GM15510 (cell line): Measurements from ENCODE around the gene ENG.

Experiments
- POLR2A ChIP-seq: IDR thresholded peaks from 3 replicates; pipeline ENCODE4 v1.6.1; 2011; ENCODE audit warnings: borderline replicate concordance; ENCODE audit not compliant: insufficient read length; ENCODE audit errors: extremely low read depth

ENG gene

DNA sequence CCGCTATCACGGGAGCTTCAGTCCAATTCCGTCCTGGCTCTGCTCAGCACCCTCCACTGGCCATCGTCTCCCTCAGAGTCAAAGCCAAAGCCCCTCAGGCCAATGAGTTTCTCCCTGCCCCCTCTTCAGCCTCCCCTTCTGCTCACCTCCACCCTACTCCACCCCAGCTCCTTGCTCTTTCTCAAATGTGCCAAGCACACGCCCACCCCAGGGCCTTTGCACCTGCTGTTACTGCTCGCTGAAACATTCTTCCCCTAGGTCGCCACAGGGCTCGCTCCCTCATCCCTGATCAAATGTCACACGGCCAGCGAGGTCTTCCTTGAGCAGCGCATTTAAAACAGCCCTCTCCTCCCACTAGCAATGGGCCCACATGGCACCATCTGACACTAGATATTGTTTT is 6.3 kb upstream of the ENG start:
- no peak for TF ChIP-seq POLR2A

DNA sequence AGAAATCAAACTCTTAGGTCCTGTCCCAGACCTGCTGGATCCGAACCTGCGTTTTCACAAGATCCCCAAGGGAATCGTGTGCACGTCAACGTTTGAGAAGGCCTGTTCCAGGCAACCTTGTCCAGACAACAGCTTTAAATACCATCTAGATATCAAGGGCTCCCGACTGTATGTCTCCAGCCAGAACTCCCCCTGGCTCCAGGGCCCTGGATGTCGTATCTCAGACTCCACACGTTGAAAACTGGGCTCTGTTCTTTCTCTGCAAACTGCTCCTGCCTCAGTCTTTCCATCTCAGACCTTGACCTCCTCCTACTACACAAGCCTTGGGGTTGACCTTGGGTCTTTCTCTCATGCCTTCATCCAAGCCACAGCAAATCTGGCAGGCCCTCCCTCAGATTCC is 5.8 kb upstream of the ENG start:
- TF ChIP-seq POLR2A: no peak

DNA sequence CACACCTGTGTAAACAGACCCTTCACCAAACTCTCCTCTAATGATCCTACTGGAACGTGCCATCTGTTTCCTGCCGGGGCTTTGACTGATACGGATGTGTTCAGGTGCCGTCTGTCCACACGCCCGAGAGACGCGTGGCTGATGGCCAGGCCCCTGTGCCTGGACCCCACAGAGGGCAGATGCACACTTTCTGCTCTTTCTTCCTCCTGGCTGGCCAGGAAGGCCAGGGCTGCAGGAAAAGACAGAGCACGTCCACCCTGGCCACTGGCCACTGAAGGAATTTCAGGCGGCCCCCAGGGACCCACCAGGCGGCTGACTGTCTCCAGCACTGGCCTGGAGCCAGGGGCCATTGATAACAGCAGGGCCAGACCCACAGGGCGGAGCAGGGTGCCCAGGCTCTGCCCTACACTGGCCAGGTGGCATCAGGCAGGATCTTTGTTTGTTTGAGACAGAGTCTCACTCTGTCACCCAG is 3.6 kb upstream of the ENG start:
- no peak for TF ChIP-seq POLR2A

DNA sequence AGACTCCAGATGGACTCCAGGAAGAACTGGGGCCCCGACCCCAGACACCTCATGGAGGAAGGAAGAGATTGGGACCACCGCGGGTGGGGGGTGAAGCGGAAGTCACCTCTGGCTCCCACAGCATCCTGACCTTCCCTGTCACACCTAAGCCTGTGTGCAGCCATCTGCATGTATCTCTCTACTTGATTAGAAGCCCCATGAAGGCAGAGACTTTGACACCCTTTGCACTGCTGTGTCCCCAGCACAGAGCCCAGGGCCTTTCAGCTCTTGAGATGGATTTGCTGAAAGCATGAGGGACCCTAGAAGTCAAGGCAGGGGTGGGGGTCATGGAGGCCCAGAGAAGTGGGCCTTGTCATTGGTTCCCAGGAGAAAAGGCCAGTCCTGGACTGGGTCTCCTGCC is 2.8 kb upstream of the ENG start:
- no peak for TF ChIP-seq POLR2A

DNA sequence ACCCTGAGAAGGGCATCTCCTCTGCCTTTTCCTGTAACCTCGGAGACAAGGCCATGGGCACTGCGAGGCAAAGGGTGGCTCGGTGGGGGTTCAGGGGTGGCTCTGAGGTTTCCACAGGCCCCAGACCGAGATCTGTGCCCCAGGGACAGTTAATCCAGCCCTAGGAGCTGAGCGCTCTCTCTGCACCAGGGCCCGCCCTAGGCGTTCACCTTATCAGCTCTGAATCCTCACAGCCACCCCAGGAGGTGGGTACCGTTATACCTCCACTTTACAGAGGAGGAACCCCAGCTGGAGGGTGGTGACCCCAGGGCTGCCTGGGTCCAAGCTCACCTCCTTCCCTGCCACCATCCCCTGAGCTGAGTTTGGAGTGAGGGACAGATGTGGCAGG is 2.3 kb upstream of the ENG start:
- TF ChIP-seq POLR2A: no peak

DNA sequence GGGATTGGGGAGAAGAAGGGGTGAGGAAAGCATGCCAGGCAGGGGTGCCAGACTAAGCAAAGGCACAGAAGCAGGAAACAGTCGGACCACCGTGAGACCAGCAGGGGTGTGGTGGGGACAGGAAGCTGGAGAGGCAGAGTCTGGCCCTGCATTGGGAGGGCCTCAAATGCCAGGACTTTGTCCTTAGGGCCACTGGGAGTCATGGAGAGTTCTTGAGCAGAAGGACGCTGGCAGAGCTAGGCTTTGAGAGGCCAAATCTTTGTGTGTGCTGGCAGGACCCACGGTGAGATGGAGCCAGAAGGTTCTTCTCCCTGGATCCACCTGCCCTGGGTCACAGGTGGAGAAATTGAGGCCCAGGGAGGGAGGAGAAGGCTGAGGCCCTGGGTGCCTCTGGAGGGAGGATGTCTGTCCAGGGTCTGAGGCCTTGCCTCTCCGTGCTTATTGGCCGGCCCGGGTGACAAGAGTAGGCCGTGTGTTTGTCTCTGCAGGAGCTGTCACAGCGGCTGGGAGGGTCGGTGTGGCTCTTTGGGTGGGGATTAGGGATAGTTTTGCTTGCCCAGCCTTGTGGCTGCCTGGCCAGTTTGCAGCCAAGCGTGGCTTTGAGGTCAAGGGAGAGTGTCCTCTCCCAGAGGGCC is 1.8 kb upstream of the ENG start:
- no peak for TF ChIP-seq POLR2A

DNA sequence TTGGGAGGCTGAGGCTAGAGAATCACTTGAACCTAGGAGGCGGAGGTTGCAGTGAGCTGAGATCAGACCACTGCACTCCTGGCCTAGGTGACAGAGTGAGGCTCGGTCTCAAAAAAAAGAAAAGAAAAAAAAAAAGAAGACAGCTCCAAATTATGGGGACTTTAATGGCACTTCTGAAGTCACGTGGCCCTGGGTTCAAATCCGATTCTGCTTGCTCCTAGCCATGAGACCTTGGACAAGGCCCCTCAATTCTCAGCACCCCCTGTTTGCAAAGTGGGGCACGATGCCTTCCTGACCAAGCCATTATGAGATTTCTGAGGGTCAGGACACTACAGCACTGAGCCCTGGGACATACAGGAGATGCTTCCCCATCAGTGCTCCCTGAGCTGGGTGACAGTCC is 1.1 kb upstream of the ENG start:
- TF ChIP-seq POLR2A: no peak

DNA sequence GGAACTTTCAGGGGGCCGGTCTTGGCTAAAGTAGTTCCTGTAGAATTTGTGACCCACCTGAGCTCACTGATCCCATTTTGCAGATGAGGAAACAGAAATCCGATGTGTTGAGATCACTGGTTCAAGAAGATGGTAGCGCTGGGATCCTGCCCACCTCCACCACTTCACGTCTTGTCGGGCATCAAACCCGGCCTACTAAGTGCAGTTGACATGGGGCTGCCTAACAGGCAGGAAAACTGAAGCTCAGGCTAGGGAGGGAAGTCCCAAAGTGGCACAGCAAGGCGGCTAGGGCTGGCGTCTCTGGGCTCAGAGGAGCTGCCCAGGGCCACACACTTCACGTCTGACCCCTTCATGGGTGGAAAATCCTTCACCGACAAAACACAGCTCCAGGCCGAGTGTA is 502 bp upstream of the ENG start:
- TF ChIP-seq POLR2A: no peak

DNA sequence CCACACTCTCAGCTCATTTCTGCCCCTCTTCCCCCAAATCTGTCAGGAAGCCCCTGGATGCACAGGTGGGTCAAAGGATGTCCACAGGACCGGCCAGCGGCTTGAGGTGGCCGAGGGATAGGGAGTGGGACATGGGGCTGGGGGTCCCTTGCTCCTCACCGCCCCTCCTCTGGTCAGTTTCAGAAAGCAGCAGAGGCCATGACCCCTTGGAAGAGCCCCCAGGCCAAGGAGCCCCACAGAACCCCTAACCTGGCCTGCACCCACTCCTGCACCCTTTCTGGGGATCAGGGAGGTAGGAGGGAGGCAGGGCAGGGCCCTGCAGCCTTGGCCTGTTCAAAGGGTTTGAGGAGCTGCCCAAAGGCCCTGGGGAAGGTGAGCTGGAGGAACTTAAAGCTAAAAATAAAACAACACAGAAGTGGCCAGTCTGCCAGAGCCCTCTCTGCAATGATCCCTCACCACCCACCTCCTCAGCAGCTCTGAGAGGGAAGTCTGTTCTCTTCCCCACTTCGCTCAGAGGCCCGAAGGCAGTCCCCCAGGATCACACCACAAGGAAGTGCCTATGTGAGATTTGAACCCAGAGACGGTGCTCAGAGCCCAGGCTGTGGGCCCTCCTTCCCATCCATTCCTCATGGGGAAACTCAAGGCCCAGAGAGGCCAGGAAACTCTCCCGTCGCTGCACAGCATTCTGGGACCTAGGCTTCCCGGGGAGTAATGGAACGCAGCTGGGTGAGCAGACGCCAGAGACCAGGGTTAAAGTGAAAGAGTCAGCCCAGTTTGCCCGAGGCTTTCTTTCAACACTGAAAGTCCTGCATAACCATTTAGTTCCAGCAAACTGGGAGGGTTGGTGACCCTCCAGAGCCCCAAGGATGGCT is 910 bp downstream of the ENG start:
- no peak for TF ChIP-seq POLR2A

DNA sequence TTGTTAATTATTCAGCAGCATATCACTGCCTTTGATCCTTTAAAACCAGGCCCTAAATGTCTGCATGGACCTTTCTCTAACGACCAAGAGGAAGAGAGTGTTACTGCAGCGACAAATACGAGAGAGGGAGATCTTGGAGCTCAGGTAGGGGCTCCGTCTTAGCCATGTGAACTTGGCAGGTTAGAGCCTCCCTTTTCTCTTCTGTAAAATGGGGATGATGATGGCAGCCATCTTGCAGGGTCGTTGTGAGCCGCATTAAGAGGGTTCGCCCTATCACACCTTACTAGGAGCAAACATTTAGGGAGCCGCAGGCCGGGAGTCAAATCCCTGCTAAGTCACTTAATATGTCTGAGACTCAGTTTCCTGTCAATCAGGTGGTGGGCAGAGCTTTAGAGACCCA is 1.6 kb downstream of the ENG start:
- no peak for TF ChIP-seq POLR2A

DNA sequence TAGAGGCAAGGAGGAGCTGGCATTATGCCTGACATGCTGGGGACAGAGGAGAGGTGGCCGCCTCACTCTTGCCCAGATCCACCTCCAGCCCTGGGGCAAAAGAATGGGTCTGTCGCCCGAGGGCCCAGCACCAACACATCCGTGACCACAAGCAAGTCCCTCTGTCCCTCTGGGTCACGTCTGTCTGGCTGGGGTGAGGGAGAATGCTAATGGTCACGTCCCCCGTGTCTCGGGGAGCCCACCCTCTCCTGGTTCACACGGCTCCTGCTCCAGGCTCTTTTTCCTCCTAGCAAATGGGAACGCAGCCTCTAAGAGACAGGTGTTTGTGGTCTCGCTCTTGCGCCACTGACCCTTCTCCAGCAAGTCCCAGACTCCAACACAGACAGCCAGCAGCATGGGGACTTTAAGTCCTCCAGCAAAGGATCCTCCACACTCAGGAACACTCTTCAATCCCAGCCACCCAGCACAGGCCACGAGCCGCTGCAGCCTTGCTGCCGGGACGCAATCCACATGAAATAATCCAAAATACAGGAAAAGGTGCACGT is 4.1 kb downstream of the ENG start:
- TF ChIP-seq POLR2A: no peak

DNA sequence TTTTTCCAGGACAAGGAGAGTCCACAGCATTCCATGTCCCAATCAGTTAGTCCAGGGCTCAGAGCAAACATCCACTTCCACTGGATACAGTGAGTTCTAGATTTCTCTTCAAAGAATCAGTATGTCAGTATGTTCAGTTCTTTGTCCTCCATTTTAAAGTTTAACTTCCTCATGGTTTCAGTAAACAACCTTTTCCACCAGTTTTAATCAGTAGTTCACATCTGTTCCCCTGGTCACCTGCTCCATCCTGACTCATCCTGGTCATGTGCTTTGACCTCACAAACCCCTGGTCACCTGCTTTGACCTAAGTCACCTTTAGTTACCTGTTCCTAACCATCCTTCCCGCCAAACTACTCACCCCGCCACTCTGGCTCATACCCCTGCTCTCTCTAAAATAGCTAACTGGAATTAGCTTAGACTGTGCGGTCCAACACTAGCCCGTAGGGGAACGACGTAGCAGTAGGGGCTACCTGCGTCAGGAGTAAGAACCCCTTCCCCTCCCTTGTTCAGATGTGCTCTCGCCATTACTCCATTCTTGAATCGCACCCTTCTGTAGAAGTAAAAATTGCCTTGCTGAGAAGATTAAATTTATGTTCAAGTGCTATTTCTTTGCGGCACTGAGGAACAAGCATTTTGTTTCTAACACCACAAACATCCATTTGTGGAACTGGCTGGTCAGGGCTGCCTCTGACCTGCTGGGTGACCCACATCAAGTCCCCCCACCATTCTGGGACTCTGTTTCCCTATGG is 5.5 kb downstream of the ENG start:
- TF ChIP-seq POLR2A: no peak

DNA sequence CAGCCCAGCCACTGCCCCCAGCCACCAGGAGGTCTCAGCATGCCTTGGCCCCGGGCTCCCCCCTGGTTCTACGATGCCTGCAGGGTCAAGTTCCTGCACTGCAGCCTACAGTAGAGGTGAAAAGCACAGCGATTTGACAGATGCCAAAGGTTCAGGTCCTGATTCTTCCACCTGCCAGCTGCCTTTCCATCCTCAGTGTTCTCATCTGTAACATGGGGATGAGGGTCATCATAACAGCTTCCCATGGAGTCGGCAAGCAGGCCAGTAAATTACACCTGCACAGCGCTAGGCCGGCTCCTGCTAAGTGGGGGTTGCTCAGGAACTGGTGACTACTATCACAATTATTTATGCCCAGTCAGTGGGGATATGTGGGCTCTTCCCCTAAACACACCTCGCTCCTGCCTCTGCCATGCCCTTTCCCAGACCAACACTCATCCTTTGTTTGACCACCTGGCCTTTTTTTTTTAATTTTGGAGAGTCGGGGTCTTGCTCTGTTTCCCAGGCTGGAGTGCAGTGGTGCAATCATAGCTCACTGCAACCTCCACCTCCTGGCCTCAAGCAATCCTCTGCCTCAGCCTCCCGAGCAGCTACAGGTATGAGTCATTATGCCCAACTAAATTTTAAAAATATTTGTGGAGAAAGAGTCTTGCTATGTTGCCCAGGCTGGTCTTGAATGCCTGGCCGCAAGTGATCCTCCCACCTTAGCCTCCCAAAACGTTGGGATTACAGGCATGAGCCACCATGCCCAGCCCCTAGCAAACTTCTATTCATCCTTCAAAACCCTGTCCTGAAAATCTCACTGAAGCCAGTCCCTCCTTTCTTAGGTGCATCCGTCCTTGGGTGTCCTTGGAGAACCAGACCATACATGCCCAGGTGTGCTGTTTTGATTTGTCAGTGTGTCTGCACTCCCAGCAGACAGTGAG is 6.4 kb downstream of the ENG start:
- no peak for TF ChIP-seq POLR2A

DNA sequence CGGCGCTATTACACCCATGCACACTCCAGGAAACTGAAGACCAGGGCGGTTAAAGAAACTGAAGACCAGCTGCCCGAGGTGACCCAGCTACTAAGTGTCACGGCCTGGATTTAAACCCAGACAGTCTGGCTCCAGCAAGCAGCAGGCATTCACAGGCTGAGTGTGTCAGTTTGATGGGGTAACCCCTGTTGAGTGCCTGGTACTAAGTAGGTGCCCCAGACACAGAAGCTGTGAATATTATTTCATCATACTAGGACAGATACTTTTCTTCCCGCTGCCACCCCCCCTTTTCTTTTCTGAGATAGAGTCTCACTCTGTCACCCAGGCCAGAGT is 7.3 kb downstream of the ENG start:
- TF ChIP-seq POLR2A: no peak
